Retina (tissue), 1 donor: Measurements from ENCODE around the gene CLPX.
"Not testable (repeated sequence)": the region's sequence is repeated elsewhere in the genome, so short reads cannot be mapped to it uniquely, and the experiment has no call there.

Source experiments
- DNase-seq: peaks from one replicate; pipeline ENCODE4 v3.0.0-alpha.2; 2016

Gene CLPX

DNA sequence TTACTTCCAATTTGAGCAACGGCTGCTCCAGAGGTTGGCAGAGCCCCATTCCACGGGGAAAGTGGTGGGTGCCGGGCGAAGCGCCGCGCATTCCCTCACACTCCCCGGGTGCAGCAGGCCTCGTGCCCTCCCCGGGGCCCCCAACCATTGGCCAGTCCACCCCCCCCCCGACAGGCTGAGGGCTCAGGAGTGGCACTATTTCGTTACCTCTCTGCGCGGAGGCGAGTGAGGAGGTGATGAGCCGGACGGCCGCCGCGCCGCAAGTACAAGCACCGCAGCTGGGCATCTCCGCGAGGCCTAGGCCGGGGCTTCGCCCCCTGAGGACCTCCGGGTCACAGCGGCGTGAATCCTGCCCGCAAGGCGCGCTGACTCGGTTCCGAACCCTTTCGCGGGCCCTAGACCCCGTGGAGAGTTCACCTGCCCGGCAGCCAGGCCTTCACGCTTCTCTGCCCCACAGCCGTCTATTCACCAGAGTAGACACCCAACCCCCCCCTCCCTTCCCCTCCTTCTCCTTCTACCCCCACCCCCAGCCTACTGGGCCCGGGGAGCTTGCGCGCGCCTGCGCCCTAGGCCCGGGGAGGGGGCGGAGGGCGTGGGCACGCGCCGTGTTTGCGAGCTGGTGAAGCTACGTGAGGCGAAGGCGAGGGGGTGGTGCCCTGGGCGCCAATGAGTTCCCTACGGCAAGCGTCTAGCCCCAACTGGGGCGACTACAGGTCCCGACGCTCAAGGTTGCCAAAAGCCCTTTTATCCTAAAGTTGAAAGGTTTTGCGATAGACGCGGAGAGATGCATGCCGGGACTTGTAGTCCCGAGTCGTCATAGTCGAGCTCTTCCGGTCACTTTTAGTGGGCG, at the start of gene CLPX:
Gene CLPX (minus strand): TSS at position 475 of the 850 bp plus-strand sequence. CDS start 189 bp downstream, at position 286.
- peak; percentile 97 for DNase-seq

GRCh38 chr15:65233696-65234095, 48.6 kb upstream of the CLPX start:
- no peak for DNase-seq

DNA sequence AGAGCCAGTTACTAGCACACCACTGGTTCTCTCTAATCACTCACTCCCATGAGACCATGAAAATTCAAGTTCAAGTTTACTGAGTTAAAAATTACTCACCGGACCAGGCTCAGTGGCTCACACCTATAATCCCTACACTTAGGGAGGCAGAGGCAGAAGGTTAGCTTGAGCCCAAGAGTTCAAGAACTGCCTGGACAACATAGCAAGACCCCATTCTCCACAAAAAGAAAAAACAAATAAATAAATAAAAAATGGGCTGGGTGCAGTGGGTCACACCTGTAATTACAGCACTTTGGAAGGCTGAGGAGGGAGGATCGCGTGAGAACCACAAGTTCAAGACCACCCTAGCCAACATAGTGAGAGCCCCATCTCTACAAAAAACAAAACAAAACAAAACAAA, 47.4 kb upstream of the CLPX start:
- DNase-seq: no peak

- DNase-seq: no peak
Measured at GRCh38 chr15:65231306-65231705, 46.2 kb upstream of the CLPX start.

DNA sequence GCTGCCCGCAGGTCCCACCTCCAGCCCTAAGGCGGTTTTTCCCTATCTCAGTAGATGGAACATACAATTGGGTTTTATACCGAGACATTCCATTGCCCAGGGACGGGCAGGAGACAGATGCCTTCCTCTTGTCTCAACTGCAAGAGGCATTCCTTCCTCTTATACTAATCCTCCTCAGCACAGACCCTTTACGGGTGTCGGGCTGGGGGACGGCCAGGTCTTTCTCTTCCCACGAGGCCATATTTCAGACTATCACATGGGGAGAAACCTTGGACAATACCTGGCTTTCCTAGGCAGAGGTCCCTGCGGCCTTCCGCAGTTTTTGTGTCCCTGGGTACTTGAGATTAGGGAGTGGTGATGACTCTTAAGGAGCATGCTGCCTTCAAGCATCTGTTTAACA, 41.8 kb upstream of the CLPX start:
- DNase-seq: not testable (repeated sequence)

DNA sequence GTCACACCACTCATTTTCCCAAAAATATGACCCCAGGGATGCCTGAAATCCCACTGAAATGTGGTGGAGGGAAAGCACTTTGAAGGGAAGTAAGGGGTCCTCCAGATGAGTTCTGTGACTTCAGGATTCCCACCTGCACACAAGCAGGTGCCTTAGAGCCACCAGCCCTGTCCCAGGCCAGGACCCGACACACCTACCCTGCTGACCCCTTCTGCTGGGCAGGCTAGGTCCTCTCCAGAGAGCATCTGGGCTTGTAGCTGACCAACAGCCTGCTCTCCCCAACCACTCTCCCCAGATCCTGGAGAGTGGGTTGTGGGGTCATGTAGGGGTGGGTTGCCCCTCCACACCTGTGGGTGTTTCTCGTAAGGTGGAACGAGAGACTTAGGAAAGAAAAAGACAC, 41.1 kb upstream of the CLPX start:
- no peak for DNase-seq

- no peak for DNase-seq
Measured at GRCh38 chr15:65223996-65224395, 38.9 kb upstream of the CLPX start.

DNA sequence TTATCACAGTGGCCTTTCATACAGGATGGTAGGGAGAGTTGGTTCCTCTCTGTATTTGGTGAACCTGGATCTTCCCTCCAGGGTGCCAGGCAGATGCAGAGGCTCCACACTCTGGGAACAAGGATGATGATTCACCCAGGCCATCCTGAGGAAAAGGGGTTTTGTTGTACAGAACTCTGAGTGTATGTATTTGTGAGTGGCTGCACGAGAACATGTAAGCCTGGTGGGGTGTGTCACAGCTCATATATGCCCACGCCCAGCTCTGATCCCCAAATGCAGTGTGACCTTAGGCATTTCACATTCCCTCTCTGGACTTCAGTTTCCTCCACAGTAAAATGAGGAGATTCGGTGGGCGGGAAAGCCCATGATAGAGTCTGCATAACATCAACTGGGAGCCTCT, 37.7 kb upstream of the CLPX start:
- DNase-seq: no peak

GRCh38 chr15:65221697-65222096, 36.6 kb upstream of the CLPX start:
- DNase-seq: no peak

- DNase-seq: no peak
Measured at GRCh38 chr15:65219137-65219536, 34.0 kb upstream of the CLPX start.

DNA sequence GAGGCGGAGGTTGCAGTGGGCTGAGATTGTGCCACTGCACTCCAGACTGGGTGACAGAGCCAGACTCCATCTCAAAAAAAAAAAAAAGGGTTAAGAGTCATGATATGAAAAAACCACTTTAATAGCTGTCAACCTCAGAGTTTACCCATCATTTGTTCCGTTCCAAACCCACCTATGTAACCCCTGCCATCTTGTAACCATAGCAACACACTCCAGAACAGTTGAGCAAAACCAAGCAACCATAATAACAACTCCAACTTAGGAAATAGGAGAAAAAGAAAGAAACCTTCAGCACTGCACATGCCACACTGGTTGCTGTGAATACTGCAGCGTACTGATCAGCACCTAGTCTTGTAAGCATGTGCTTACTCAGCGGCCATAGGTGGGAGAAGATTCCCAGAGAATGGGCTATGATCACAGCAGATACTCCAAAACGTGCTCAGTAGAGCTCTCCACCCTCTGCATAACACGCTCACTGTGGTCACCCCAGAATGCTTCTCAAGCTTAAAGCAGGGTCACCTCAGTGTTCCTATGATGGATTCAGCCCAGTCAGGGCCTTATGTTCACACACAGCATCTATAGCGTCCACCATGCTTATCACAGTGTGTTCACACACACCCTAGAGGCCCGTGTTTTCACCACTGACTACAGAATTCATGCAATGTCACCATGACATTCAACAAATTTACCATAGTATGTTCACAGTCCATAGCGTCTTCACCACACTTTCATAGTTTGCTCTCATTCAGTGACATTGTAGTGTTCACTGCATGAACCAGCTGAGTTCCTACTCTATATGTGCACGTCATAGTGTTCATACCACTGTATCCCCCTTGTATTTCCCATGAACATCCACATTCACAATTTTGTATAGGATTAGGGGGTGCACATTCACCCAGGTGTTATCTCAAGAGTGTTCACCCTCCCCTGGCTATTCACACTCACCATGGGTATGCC, 32.7 kb upstream of the CLPX start:
- DNase-seq: no peak

DNA sequence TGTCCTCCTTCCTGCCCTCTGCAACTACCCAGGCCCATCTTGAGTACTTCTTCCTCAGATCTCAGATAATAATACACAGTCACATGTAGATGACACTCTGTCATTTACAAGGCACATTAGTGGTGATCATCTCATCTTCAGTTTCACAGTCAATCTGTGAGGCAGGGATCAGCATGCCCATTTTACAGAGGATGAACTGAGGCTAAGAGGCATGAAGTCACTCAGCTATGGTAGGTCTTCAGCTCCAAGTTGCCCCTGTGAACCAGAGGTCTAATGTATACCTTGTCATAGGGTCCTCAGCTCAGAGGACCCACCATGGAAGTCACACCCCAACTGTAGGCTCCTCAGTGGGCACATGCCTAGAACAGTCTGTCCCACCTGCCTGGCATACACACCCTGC, 30.4 kb upstream of the CLPX start:
- DNase-seq: no peak

DNA sequence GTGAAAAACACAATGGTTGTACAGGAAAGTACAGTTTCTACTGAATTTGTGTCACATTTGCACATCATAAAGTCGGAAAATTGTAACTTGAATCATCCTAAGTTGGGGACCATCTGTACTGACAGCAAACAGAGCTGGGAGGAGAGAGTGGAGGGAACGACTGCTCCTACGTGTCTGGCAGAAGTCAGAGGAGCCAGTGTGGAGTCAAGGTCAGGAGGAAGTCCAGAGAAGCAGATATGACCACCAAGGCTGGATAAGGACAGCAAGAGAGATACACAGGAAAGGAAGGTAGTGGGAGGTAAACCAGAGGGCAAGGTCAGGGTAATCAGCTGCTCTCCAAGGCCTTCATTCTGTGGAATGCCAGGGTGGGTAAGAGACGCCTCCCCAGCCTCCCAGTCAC, 28.9 kb upstream of the CLPX start:
- DNase-seq: no peak

DNA sequence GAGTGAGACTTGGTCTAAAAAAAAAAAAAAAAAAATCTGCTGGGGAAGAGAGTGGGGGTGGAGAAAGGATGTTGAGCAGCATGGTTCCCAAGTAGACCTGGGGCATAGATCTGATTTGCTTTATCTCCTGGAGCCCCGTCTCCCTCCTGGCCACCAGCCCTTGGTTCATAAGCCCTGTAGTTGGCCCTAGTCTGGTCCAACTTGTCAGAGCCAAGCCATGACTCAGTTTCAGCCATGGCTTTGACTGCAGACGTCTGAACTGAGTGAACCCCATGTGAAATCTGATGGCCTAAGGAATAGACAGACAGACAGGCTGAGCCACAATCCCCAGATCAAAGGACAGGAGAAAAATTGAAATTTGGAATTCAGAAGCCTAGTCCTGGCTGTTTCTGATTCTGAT, 28.1 kb upstream of the CLPX start:
- DNase-seq: no peak

GRCh38 chr15:65212097-65212496, 27.0 kb upstream of the CLPX start:
- no peak for DNase-seq

DNA sequence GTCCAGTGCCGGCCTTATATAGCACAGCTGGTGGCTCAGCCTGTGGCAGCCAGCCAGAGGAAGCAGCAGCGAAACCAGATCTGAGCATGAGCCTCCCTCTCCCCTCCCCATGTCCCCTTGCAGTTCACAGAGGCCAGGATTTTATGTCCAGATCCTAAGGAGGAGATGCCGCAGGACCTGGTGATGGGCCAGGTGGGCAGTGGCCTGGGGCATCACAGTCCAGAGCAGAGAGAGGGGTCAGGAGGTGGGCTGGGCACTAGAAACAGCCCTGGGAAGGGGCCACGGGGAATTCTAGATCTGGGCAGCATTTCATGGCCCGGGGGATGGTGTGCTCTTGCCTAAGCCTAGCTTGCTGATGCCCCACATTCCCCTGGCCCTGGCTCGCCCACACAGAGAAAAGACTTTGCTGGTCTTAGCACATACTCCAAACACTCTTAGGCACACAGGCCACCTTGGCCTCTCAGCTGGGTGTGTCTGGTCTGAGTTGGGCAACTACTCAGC, 26.4 kb upstream of the CLPX start:
- no peak for DNase-seq

DNA sequence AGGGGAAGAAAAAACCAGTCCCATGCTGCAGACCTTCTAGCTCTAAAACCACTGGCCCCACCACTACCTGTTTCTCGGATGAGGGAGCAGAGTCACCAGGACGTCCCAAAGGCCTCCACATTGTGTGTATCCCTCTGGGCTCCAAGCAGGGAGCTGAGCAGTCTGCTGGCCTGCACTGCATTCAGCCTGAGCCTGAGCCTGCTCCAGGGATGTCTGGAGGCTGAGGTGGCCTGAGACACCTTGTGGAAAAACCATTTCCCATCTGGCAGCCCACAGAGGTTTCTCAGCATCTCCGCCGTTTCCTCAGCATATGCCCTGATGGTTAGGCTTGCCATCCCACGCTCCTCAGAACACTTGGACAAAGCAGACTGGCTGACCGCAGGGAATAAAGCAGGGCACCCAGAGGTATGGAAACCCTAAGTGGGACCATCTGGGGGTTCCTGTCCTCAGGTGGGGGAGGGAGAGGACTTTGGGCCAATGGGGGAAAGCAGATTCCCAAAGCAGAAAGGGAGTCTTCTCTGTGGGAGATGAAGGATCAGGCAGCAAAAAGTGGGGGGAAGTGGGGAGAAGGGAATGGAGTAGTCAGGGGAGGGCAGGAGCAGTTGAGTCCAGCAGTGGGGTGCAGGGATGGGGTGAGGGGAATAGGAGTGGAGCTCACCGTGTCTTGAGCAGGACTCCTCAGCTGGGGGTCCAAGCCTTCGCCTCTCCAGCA, 25.8 kb upstream of the CLPX start, which contains the start of gene CILP:
Gene CILP (minus strand): TSS at position 704 of the 712 bp plus-strand sequence. CDS start 1,718 bp downstream, outside the sequence.
- DNase-seq: no peak

- DNase-seq: no peak
Measured at GRCh38 chr15:65209701-65210643, 24.8 kb upstream of the CLPX start.

DNA sequence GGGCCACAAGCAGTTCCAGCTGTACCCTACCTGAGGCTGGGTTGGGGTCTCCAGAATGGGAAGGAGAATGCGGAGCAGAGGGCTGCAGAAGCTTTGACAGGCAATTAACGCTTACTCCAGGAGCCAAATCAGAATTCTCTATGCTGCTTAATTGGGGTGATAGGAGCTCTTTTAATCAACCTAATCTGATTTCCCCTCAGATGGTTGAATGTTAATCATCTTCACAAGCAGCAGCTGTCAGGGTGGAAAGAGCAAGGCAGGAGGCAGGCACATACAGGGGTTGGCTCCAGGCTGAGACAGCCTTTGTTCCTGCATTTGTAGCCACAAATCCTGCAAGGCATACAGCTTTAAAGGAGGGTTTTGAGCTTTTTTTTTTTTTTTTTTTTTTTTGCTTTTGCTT, 23.5 kb upstream of the CLPX start:
- peak; percentile 61 for DNase-seq

GRCh38 chr15:65207280-65207840, 22.2 kb upstream of the CLPX start:
- DNase-seq: no peak

DNA sequence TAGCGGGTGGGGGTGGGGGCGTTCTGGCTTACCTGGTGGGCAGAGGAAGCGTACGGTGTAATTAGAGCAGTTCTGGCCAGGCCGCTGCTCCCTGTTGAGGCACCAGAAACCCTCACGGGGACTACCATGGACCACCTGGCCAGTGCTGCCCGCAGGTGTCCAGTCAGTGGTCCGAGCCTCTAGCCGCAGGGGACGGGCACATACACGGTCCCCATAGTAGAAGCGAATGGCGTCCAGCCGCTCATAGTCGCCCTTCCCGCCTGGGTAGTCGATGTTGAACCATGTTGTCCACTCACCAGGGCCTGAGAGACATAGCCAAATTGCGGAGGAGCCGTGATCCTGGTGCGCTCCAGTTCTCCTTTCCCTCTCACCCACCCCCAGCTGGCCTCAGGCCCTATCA, 21.6 kb upstream of the CLPX start:
- no peak for DNase-seq
